HG03354 (cell line): ENCODE results near the gene CAMK1D.

ENCODE experiments used
- ATAC-seq: cut with Tn5 transposase; IDR thresholded peaks from one replicate; pipeline ENCODE4 v1.9.1; 2021; ENCODE audit warnings: mild to moderate bottlenecking; ENCODE audit not compliant: unreplicated experiment, poor library complexity, severe bottlenecking

Gene CAMK1D

DNA sequence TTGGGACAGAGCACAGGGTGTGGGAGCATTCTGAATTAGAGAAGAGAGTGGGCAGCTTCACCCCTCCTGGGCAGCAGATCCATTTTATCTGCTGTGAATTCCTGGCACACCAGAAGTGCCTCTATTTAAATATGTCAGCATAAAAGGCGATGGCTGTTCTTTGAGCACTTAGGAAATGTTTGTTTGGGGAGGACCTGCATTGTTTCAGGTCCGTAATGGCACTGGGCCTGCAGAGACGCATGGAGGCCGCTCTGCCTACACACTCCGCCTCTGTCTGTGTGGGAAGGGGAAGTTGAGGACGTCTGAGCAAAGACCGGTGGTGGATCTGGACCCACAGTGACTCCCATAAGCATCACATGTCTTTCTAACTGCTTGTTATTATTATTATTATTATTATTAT is 253.2 kb downstream of the CAMK1D start:
- ATAC-seq = no peak

- ATAC-seq = no peak
These were observed 254.6 kb downstream of the CAMK1D start for GRCh38 chr10:12603766-12604470.

GRCh38 chr10:12605580-12606405 is 256.4 kb downstream of the CAMK1D start:
- ATAC-seq = peak; percentile 85

DNA sequence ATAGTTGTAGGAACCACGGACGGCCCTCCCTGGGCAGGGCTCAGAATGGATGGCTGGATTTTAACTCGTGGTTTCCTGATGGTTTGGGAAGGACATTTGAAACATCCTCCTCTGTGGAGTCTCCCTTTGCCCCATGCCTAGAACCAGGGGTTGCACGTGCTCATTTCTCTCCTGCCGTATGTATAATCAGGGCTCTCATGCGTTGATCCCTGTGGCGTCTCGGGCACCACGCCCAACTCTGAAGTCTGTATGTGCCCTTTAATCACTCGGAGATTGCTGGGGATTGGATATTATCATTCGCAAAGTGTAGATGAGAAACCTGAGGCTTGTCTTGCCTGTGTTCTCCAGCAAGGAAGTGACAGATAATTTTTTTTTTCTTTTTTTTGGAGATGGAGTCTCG is 257.1 kb downstream of the CAMK1D start:
- ATAC-seq = no peak

DNA sequence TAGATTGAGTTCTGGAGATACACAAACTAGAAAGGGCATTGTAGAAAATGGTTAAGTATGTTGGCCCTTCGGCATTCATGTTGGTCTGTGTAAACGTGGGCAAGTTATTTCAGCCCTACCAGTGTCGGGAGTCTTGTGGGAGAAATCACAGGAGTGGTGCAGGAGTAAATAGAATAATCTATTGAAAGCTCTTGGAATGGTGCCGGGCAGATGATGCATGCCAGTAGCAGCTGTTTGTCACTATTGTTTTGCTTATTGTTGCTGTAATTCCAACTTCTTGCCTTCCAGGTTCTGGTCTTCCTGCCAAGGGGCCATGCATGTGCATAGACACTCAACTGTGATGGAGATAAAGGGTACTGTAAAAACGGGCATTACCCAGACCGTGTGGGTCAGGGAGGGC is 259.4 kb downstream of the CAMK1D start:
- ATAC-seq = no peak

DNA sequence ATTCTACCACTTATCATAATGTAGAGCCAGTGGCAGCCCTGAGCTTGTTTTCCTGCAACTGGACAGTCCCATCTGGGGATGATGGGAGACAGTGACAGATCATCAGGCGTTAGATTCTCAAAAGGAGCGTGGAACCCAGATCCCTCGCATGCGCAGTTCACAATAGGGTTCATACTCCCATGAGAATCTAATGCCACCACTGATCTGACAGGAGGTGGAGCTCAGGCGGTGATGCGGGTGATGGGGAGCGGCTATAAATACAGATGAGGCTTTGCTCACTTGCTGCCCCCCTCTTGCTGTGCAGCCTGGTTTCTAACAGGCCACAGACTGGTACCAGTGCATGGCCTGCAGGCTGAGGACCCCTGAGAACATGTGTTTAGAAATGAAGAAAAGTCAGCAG is 260.1 kb downstream of the CAMK1D start:
- ATAC-seq = no peak

DNA sequence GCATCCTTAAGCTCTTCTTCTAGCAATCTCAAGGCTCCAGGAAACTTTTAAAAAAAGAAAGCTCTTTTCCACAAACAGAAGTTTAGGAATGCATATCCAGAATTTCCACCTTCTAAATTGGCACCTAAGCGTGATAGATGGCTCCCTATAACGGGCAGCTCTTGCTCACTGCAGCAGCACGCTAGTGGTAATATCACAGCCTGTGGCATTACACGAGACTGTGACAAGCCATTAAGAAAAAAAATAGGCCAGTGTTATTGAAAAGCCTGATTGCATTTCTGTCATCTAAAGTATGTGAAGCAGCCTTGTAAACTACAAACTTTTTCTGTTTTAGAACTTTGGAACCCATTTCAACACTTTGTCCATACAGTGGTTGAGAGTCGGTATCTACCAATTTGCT is 263.8 kb downstream of the CAMK1D start:
- ATAC-seq = no peak

DNA sequence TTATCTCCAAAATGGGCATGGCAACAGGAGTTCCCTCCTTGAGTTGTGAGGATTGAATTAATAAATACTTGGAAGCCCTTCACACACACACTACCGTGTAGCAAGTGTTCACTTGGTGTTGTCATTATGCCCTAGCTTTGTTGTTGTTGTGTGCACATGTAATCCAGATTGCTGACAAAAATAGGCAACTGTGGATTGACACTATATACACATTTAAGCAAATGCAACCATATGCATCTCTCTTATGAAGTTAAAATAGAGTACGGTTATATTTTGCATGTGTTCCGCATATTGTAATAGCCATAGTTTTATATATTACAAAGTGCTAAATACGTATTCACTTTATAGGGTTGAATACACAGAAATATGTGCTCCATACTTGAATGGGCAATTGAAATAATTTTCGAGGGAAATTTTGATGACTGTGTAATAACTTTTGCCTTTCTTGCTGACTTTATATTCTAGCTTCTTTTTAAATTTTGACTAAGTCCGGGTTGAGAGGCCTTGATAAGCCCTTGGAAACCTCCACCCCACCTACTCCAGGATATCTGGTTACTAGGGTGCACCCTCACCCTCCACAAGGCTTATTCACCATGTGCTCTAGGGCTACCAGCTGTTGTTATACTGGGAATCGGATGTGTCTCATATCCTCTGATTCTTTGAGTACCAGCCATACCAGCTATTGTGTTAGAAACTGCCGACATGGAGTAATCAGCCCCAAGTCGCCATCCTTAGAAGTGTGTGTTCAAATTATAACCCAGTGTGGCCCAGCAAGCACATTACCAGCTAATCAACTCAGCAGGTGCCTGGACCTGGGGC is 265.0 kb downstream of the CAMK1D start:
- no peak for ATAC-seq

DNA sequence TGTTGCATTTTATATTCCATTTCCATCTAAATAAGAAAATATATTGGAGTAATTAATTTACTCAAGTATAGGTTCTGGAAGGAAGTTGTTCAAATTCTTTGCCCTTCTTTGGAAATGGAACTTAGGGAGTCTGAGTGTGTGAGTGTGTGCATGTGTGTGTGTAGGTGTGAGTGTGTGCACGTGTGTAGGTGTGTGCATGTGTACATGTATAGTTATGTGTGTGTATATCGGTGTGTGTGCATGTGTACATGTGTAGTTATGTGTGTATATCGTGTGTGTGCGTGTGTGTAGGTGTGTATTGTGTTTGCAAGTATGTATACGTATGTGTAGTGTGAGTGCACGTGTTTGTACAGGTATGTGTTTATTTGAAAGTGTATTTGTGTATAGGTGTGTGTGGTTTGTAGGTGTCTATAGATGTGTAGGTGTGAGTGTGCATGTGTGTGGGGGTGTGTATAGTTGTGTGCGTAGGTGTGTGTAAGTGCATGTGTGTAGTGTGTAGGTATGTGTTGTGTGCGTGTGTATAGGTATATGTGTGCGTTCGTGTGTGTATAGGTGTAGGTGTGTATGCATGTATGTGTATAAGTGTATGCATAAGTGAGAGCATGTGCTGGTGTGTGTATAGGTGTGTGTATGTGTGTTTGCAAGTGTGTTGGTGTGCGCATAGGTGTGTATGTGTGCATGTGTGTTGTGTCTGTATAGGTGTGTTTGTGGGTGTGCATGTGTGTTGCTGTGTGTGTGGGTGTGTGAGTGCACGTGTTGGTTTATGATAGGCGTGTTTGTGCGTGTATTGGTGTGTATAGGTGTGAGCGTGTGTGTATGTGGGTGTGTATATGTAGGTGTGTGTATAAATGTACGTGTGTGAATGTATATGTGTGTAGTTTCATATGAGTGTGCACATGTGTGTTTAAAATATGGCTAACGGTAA is 266.2 kb downstream of the CAMK1D start:
- no peak for ATAC-seq

- ATAC-seq = no peak
These were observed 268.1 kb downstream of the CAMK1D start for GRCh38 chr10:12617191-12618175.

DNA sequence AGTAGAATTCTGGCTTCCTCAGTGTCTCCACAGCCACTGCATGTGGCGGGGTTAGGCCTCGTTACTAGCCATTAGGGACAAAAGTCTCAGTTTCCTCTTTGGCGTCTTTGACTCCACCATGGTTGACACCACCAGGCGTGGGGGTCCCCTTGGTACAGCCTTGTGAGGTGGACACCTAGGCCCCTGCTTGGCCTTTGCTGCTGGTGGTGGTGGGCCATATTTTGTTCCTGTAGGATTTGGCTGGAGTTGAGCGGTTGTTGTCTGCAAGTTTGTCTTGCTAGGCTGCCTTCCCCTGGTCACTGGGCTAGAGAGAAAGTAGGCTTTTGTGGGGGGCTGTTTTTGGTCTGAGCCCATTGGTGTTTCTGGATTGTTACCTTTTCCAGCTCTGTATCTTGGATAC is 272.7 kb downstream of the CAMK1D start:
- ATAC-seq = no peak

- ATAC-seq = no peak
These were observed 273.3 kb downstream of the CAMK1D start for GRCh38 chr10:12622691-12623090.

DNA sequence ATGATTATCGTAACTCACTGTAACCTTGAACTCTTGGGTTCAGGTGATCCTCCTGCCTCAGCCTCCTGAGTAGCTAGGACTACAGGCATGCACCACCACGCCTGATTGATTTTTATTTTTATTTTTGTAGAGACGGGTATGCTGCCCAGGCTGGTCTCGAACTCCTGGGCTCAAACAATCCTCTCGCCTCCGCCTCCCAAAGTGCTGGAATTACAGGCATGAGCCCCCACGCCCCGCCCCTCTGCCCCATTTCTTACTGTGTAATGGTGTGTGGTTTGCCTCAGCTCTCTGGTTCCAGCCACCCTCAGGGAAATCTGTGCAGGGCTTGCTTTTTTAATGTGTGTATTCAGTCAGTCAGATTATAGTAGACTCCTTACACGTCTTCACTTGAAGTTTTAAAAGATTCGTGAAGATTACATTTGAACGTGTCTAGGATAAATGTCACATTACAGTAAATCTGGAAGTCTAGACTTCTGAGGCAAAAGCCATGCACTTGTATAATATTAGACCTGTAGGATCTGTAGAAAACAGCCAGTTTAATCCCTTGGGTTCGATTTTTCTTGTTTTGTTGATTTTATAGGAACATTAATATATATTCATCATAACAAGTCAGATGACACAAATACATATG is 276.2 kb downstream of the CAMK1D start:
- ATAC-seq = no peak

- peak; percentile 71 for ATAC-seq
These were observed 278.8 kb downstream of the CAMK1D start for GRCh38 chr10:12628153-12628552.

DNA sequence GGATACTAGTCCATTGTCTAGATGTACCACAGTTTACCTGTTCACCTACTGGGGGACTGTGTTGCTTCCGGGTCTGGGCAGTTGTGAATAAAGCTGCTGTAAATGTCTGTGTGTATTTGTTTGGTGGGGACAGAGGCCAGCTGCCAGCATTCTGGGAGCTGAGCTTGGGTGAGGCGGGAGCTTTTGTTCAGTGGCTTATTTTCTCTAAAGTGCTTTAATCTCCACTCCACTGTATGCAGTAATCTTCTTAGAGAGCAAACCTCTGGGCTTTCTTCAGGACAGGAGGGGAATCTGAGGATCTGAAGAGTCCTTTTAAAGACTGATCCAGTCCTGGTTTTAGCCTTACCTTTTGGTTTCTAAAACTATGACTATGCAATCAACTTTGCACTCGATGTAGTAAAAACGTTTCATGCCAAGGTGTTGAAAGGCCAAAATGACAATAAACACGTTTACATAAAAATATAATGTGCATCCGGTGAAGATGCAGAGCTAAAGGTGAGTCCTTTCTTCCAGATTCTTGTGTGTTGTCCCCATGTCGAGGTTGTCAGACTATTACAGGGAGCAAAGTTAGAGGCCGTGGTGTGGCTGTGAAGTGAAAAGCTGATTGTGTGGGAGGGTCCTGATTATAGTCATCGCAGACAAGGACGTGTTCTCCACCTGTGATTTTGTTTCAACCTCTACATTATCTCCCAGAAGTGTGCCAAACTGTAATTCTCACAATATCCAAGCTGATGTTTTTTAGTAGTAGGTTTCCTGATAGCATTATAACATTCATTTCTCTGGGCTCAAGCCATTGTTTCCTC is 279.8 kb downstream of the CAMK1D start:
- ATAC-seq = no peak

DNA sequence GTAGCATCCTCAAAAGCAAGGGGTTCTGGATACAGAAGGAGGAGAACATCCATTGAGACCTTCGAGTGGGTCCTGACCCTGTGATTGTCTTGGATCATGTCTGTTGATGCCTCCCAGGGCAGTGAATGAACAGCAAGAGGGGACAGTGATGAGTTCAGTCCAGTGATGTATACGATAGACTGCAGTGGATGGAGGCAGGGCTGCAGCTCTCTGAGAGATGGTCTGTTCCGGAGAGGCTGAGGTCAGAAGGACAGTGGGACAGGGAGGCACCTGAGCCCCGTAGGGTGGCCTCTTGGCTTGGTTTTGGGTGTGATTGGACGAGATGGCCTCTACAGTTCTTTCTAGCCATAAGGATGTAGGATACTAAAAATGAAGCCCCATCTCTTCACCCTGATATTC is 280.4 kb downstream of the CAMK1D start:
- ATAC-seq = no peak

DNA sequence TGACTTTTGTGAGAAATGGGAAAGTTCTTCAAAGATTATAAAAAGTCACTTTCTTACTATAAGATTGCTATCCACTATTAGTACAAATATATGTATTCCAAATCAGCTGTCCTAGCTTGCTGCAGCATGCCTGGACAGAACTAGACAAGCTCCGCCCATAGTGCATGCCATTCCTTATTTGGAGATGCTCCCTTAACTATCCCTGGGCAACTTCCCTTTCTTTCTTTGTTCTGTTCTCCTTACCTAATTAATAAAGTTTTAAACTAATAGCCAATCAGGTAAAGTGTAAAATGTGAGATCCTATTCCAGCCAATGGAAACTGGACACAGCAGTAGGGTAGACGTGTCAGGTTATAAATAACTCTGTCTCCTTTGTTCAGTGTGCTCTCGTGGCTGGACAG is 281.9 kb downstream of the CAMK1D start:
- ATAC-seq = no peak
